IMR-90 (cell line): Measurements from ENCODE around the gene ZNF276. TPM values are rescaled to one million over a fixed set of nuclear protein-coding genes. Genes with fewer than 3 reads are reported as not detected.

Experiments
- ATAC-seq: fragments of 200-7000 bp; cut with Tn5 transposase; 2 replicates; pipeline ENCODE4 v1.9.1; 2020; ENCODE audit warnings: low read depth, mild to moderate bottlenecking, moderate library complexity
- BruUV-seq: library from RNA; stranded (reverse); fragments of 400-500 nt; replicated peaks from 2 replicates; lab custom pipeline; 2021; lab: Mats Ljungman, UMichigan
- CTCF ChIA-PET: fragments of 300-600 bp; formaldehyde crosslinking; extraction: SDS; loops from one replicate; lab custom pipeline; 2021; ENCODE audit warnings: antibody characterized with exemption; lab: Yijun Ruan, JAX
- POLR2A ChIA-PET: fragments of 300-600 bp; sonication (Branson Sonifier 250); formaldehyde crosslinking; loops from one replicate; lab custom pipeline; 2022; ENCODE audit warnings: antibody characterized with exemption; ENCODE audit not compliant: unreplicated experiment; lab: Charles Lee
- DNase-seq: peaks from one replicate; pipeline ENCODE4 v3.0.0; 2013
- H2AFZ ChIP-seq: replicated peaks from 2 replicates; pipeline ENCODE3; 2013; ENCODE audit warnings: low read length, mild to moderate bottlenecking; ENCODE audit not compliant: poor library complexity
- H2AK5ac ChIP-seq: 2 replicates; pipeline ENCODE4 v1.6.1; 2013; ENCODE audit warnings: low read depth, low read length, inconsistent platforms
- H2AK9ac ChIP-seq: replicated peaks from 2 replicates; pipeline ENCODE3; 2013; ENCODE audit warnings: mild to moderate bottlenecking, low read depth, low read length, moderate library complexity; ENCODE audit not compliant: poor library complexity
- H2BK120ac ChIP-seq: 2 replicates; pipeline ENCODE4 v1.6.1; 2013; ENCODE audit warnings: low read depth, low read length, inconsistent platforms
- H2BK15ac ChIP-seq: 3 replicates; pipeline ENCODE4 v1.6.1; 2013; ENCODE audit warnings: low read depth, low read length, inconsistent platforms
- H2BK20ac ChIP-seq: 2 replicates; pipeline ENCODE4 v1.6.1; 2013; ENCODE audit warnings: low read depth, mild to moderate bottlenecking, inconsistent platforms, low read length, moderate library complexity
- H2BK5ac ChIP-seq: 2 replicates; pipeline ENCODE4 v1.6.1; 2013; ENCODE audit warnings: mild to moderate bottlenecking, low read depth, low read length, inconsistent platforms; ENCODE audit not compliant: poor library complexity, severe bottlenecking
- H3K14ac ChIP-seq: replicated peaks from 2 replicates; pipeline ENCODE4 v1.6.1; 2013; ENCODE audit warnings: low read depth, low read length, inconsistent platforms
- H3K18ac ChIP-seq: 2 replicates; pipeline ENCODE4 v1.6.1; 2013; ENCODE audit warnings: low read depth, low read length, control low read depth
- H3K23ac ChIP-seq: 2 replicates; pipeline ENCODE4 v1.6.1; 2013; ENCODE audit warnings: low read depth, low read length, inconsistent platforms
- H3K27ac ChIP-seq: 2 replicates; pipeline ENCODE4 v1.5.1; 2013; ENCODE audit warnings: mild to moderate bottlenecking, control low read depth, low read length; ENCODE audit not compliant: insufficient read depth
- H3K27me3 ChIP-seq: 2 replicates; pipeline ENCODE4 v1.6.1; 2013; ENCODE audit warnings: low read length; ENCODE audit not compliant: control insufficient read depth, insufficient read depth
- H3K36me3 ChIP-seq: 2 replicates; pipeline ENCODE4 v1.6.1; 2013; ENCODE audit warnings: low read length, mixed read lengths; ENCODE audit not compliant: control insufficient read depth, insufficient read depth
- H3K4ac ChIP-seq: 2 replicates; pipeline ENCODE4 v1.6.1; 2013; ENCODE audit warnings: low read depth, low read length, inconsistent platforms
- H3K4me1 ChIP-seq: 2 replicates; pipeline ENCODE4 v1.6.1; 2013; ENCODE audit warnings: low read length, mixed read lengths; ENCODE audit not compliant: control insufficient read depth, insufficient read depth
- H3K4me2 ChIP-seq: 2 replicates; pipeline ENCODE4 v1.6.1; 2013; ENCODE audit warnings: low read depth, mild to moderate bottlenecking, control low read depth, low read length, moderate library complexity
- H3K4me3 ChIP-seq: 2 replicates; pipeline ENCODE4 v1.5.1; 2013; ENCODE audit warnings: low read depth, mild to moderate bottlenecking, control low read depth, low read length, moderate library complexity; ENCODE audit not compliant: insufficient read depth
- H3K56ac ChIP-seq: 2 replicates; pipeline ENCODE4 v1.6.1; 2013; ENCODE audit warnings: low read length, inconsistent platforms; ENCODE audit not compliant: insufficient read depth; ENCODE audit errors: extremely low read depth
- H3K79me1 ChIP-seq, 2 experiments: 2 replicates each; pipeline ENCODE4 v1.6.1; 2013; ENCODE audit warnings: low read length in 2 of 2, inconsistent platforms in 1 of 2, low read depth in 1 of 2
- H3K9ac ChIP-seq: 2 replicates; pipeline ENCODE4 v1.6.1; 2013; ENCODE audit warnings: low read depth, low read length, control low read depth
- H3K9me1 ChIP-seq: 2 replicates; pipeline ENCODE4 v1.6.1; 2013; ENCODE audit warnings: low read length, inconsistent platforms; ENCODE audit not compliant: insufficient read depth
- H3K9me3 ChIP-seq: 2 replicates; pipeline ENCODE4 v1.6.1; 2013; ENCODE audit warnings: low read length; ENCODE audit not compliant: control insufficient read depth, insufficient read depth
- H4K20me1 ChIP-seq: 2 replicates; pipeline ENCODE4 v1.6.1; 2013; ENCODE audit warnings: low read length, inconsistent platforms; ENCODE audit not compliant: insufficient read depth
- H4K5ac ChIP-seq: 2 replicates; pipeline ENCODE4 v1.6.1; 2013; ENCODE audit warnings: mild to moderate bottlenecking, low read depth, low read length, control low read depth
- H4K8ac ChIP-seq, 2 experiments: 2 replicates each; pipeline ENCODE4 v1.6.1; 2013; ENCODE audit warnings: low read depth in 2 of 2, low read length in 2 of 2, control low read depth in 1 of 2, inconsistent platforms in 1 of 2
- H4K91ac ChIP-seq: 2 replicates; pipeline ENCODE4 v1.6.1; 2013; ENCODE audit warnings: low read depth, low read length, inconsistent platforms; ENCODE audit not compliant: insufficient read depth
- BHLHE40 ChIP-seq: fragments of 150-350 bp; IDR thresholded peaks from 2 replicates; pipeline ENCODE4 v1.6.1; 2016; ENCODE audit warnings: mild to moderate bottlenecking, low read depth, low read length
- CHD1 ChIP-seq: IDR thresholded peaks from 2 replicates; pipeline ENCODE4 v1.6.1; 2012; ENCODE audit warnings: low read depth, low read length, improper control_type of control experiment
- CTCF ChIP-seq: conservative IDR thresholded peaks from 2 replicates; pipeline ENCODE4 v1.5.1; 2012; ENCODE audit warnings: mild to moderate bottlenecking, low read depth, low read length, improper control_type of control experiment
- ELK1 ChIP-seq: fragments of 150-350 bp; IDR thresholded peaks from 2 replicates; pipeline ENCODE4 v1.6.1; 2016; ENCODE audit warnings: low read depth, mild to moderate bottlenecking, low read length, moderate library complexity, borderline replicate concordance
- MAZ ChIP-seq: IDR thresholded peaks from 2 replicates; pipeline ENCODE4 v1.6.1; 2012; ENCODE audit warnings: low read depth, mild to moderate bottlenecking, low read length, improper control_type of control experiment, moderate library complexity, borderline replicate concordance
- MXI1 ChIP-seq: IDR thresholded peaks from 2 replicates; pipeline ENCODE4 v1.6.1; 2012; ENCODE audit warnings: low read depth, mild to moderate bottlenecking, low read length, moderate library complexity, borderline replicate concordance
- NFE2L2 ChIP-seq: fragments of 150-350 bp; IDR thresholded peaks from 2 replicates; pipeline ENCODE4 v1.6.1; 2016; ENCODE audit warnings: low read depth, mild to moderate bottlenecking, low read length
- POLR2A ChIP-seq: IDR thresholded peaks from 2 replicates; pipeline ENCODE4 v1.6.1; 2012; ENCODE audit warnings: mild to moderate bottlenecking, low read depth, low read length
- RAD21 ChIP-seq: IDR thresholded peaks from 2 replicates; pipeline ENCODE4 v1.6.1; 2012; ENCODE audit warnings: low read length, improper control_type of control experiment
- RCOR1 ChIP-seq: IDR thresholded peaks from 2 replicates; pipeline ENCODE4 v1.6.1; 2012; ENCODE audit warnings: mild to moderate bottlenecking, low read length, improper control_type of control experiment; ENCODE audit not compliant: insufficient replicate concordance
- SMC3 ChIP-seq: fragments of 150-350 bp; IDR thresholded peaks from 2 replicates; pipeline ENCODE4 v1.6.1; 2016; ENCODE audit warnings: low read depth, mild to moderate bottlenecking, antibody characterized with exemption, low read length, moderate library complexity
- USF2 ChIP-seq: fragments of 150-350 bp; IDR thresholded peaks from 2 replicates; pipeline ENCODE4 v1.6.1; 2017; ENCODE audit warnings: mild to moderate bottlenecking, antibody characterized with exemption, low read length, low read depth
- WGBS, 2 experiments: methylation state at CpG; one replicate each; pipeline versions ENCODE4 v1.1.5 to v1.1.7; 2013; ENCODE audit warnings: missing lambda C conversion rate in 2 of 2; ENCODE audit not compliant: insufficient read length in 1 of 2; ENCODE audit errors: extremely low coverage in 2 of 2; 5-methylcytosine and 5-hydroxymethylcytosine counted together
- dilution Hi-C: fragments of 300-500 bp; cut with HindIII; formaldehyde crosslinking; loops from one replicate; pipeline ENCODE4 v1.14.3; 2018; ENCODE audit warnings: low sequenced_read_pairs; ENCODE audit not compliant: unreplicated experiment
- in situ Hi-C: fragments of 300-500 bp; cut with MboI; formaldehyde crosslinking; loops from 3 replicates; pipeline ENCODE4 v1.14.3; 2019; ENCODE audit warnings: low sequenced_read_pairs, inconsistent platforms, mixed read lengths
- intact Hi-C: fragments of 100-400 bp; cut with micrococcal nuclease; formaldehyde crosslinking; loops from 2 replicates; pipeline ENCODE4 v1.10.0; 2022
- polyA plus RNA-seq, 3 experiments: library from polyadenylated mRNA; depleted of rRNA; stranded (reverse); fragments of >200 nt; gene quantifications; 2 replicates each; pipeline ENCODE4 v1.2.3, GENCODE V29; 2012; ENCODE audit warnings: low replicate concordance in 1 of 3
- total RNA-seq: library from RNA; depleted of rRNA; stranded (reverse); fragments of >200 nt; gene quantifications from 2 replicates; pipeline ENCODE4 v1.2.3, GENCODE V29; 2012

ZNF276 gene
- total and polyA plus RNA-seq, 2 of the 4 experiments (the other 2 are of a cell fraction) = 4.1 to 18.6 TPM

GRCh38 chr16:89738538-89739317 lies 17.4 kb downstream of the ZNF276 start (continued):
- TF ChIP-seq MXI1 = no peak

- ChIA-PET POLR2A (no interaction called here), CTCF (interaction anchor here (0.6 kb wide), 1 partner anchor 24 kb away, joined by 4 read pairs; no protein-coding TSS in a partner anchor)
- no peaks in the 10 kb centered on the region for H3K4me1 ChIP-seq
- 0 out of 2 replicates have a peak, but pooled peaks cover 4% of the 10 kb centered on the region for H4K20me1 ChIP-seq
- no peak overlapping the region for H3K27ac ChIP-seq
- no peak overlapping the region for H3K9ac ChIP-seq
- peaks cover 58% of the 10 kb centered on the region for H3K36me3 ChIP-seq
- no peak overlapping the region for H3K18ac ChIP-seq
- no peak overlapping the region for H4K8ac ChIP-seq
- H2AFZ ChIP-seq = no peak overlapping the region
- H2AK5ac ChIP-seq = no peak overlapping the region
- DNase-seq (no peak), ATAC-seq (no peak)
- H3K27me3 ChIP-seq = no peaks in the 10 kb centered on the region
- H3K23ac ChIP-seq = no peak overlapping the region
- H2BK15ac ChIP-seq = no peak overlapping the region
- H3K4me3 ChIP-seq = no peak overlapping the region
- no peaks in the 10 kb centered on the region for H3K9me1 ChIP-seq
- intact Hi-C loops = no loop called here
- no peak overlapping the region for H2AK9ac ChIP-seq
- H3K14ac ChIP-seq = no peak overlapping the region
- no peak overlapping the region for H4K91ac ChIP-seq
- no peak overlapping the region for H3K4ac ChIP-seq
- H2BK5ac ChIP-seq = no peak overlapping the region
- H4K5ac ChIP-seq = no peak overlapping the region
- no peak overlapping the region for H2BK20ac ChIP-seq
- in situ Hi-C loops = no loop called here
- no peak overlapping the region for H3K4me2 ChIP-seq
- WGBS, 2 experiments = no CpG with 5 or more reads among the region's 9 CpGs
- no peaks in the 10 kb centered on the region for H3K9me3 ChIP-seq
- H2BK120ac ChIP-seq = no peak overlapping the region
- no peak overlapping the region for H3K56ac ChIP-seq
- BruUV-seq = no TSS peak
- peaks cover 0 to 8% of the 10 kb centered on the region in 2 experiments; a peak in 3 of 4 replicates for H3K79me1 ChIP-seq
- dilution Hi-C loops = no loop called here
- no peak for TF ChIP-seq ELK1
- TF ChIP-seq SMC3 = no peak
- TF ChIP-seq CTCF = no peak
- TF ChIP-seq USF2 = no peak
- TF ChIP-seq NFE2L2 = no peak
- no peak for TF ChIP-seq RAD21
- no peak for TF ChIP-seq RCOR1
- TF ChIP-seq POLR2A = no peak
- TF ChIP-seq BHLHE40 = no peak
- TF ChIP-seq MAZ = no peak
- no peak for TF ChIP-seq CHD1
- TF ChIP-seq MXI1 = no peak
Observed at GRCh38 chr16:89739383-89739782, 18.0 kb downstream of the ZNF276 start.
